GM18519 (cell line): ENCODE measurements around the gene MDC1.

Source experiments
- ATAC-seq: cut with Tn5 transposase; IDR thresholded peaks from one replicate; pipeline ENCODE4 v1.9.1; 2021; ENCODE audit warnings: mild to moderate bottlenecking, moderate library complexity; ENCODE audit not compliant: unreplicated experiment, low FRiP score

Gene MDC1

DNA sequence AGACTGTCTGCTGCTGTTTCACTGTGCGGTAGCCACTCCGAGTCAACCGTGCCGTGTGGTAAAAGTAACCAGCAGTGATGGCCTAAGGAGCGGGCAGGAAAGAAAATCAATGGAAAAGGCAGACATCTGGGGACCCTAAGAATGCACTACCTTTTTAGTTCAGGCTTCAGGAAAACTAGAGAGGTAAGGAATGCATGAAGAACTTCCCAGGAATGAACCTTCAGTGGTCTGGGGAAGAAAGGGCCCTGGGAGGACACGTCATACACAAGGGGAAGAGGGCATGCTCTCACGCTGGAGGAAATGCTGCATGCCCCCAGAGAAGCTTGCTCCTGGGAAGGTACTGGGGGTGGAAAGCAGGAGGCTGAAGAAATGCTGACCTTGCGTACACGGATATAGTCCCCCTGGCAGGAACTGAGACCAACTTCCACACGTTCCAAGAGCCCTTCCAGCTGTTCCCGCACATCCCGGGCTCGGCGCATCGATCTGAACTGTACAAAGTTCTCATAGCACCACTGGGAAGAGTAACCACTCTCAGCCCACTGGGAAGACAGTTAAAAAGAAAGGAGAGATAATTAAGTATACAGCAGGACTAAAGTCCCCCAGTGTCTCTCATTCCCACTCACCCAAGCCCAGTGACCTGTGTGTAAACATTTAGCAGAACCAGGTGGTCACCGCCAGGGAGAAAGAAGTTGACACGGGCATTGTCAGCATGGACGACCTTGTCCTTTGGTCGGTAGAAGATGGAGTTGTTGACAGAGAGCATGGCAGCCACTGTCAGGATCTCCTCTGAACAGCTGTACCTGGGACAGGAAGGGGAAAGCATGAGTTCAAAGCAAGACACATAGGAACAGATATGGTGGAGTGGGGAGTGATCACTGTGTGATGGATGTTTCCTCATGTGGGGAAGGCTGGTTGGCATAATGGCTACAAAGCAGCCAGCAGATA lies 62.0 kb downstream of the MDC1 start:
- ATAC-seq: no peak

GRCh38 chr6:30651143-30651542 lies 65.9 kb downstream of the MDC1 start:
- ATAC-seq: no peak
